ENCODE data around the gene STK39. TPM values are rescaled to one million over a fixed set of nuclear protein-coding genes. Genes with fewer than 3 reads are reported as not detected.

The STK39 gene
- polyA plus RNA-seq, 4 donors, result 19.0 to 68.7 (median 41.3) TPM

GRCh38 chr2:168210895-168211570 lies 36.4 kb downstream of the STK39 start:
- FAIRE-seq (peak; percentile 68), DNase-seq (peak; percentile 65 to 94)
- Histone ChIP-seq H3K27me3 (ENCODE audit: control insufficient read depth in 3 of 3, insufficient read depth in 3 of 3, low read length in 3 of 3) (no peaks in the 10 kb centered on the region), H3K36me3 (ENCODE audit: control insufficient read depth in 3 of 3, insufficient read depth in 2 of 3, low read depth in 1 of 3, low read length in 3 of 3) (peaks cover 0 to 9% (median 2%) of the 10 kb centered on the region in 3 donors), H3K4me1 (ENCODE audit: control insufficient read depth in 3 of 3, insufficient read depth in 2 of 3, low read depth in 1 of 3, low read length in 2 of 3) (peaks cover 17 to 29% (median 18%) of the 10 kb centered on the region in 3 donors), H3K9me3 (ENCODE audit: control insufficient read depth in 2 of 2, insufficient read depth in 1 of 2, low read depth in 1 of 2, low read length in 1 of 2) (no peaks in the 10 kb centered on the region), H3K4me3 (ENCODE audit: low read depth in 1 of 3, low read length in 3 of 3) (no peak overlapping the region), H3K27ac (ENCODE audit: low read depth in 1 of 3, low read length in 2 of 3) (peak overlapping the region; percentile 75 to 92 (median 92))
- WGBS, 3 donors, result 5 to 21% (median 9%) methylated on average over 3 of the region's 3 CpGs

- FAIRE-seq (no peak), DNase-seq (no peak)
- Histone ChIP-seq H3K4me3 (ENCODE audit: low read depth in 1 of 3, low read length in 3 of 3) (no peak overlapping the region), H3K36me3 (ENCODE audit: control insufficient read depth in 3 of 3, insufficient read depth in 2 of 3, low read depth in 1 of 3, low read length in 3 of 3) (peaks cover 0 to 9% (median 2%) of the 10 kb centered on the region in 3 donors), H3K9me3 (ENCODE audit: control insufficient read depth in 2 of 2, insufficient read depth in 1 of 2, low read depth in 1 of 2, low read length in 1 of 2) (no peaks in the 10 kb centered on the region), H3K27me3 (ENCODE audit: control insufficient read depth in 3 of 3, insufficient read depth in 3 of 3, low read length in 3 of 3) (no peaks in the 10 kb centered on the region), H3K27ac (ENCODE audit: low read depth in 1 of 3, low read length in 2 of 3) (peak overlapping the region in 1 of 3 donors; percentile 51), H3K4me1 (ENCODE audit: control insufficient read depth in 3 of 3, insufficient read depth in 2 of 3, low read depth in 1 of 3, low read length in 2 of 3) (peaks cover 10 to 29% (median 14%) of the 10 kb centered on the region in 3 donors)
- WGBS, 3 donors, result 74 to 82% (median 74%) methylated on average over 9 of the region's 9 CpGs
Observed at GRCh38 chr2:168210216-168210894, 37.0 kb downstream of the STK39 start.

GRCh38 chr2:168208652-168209051 lies 38.7 kb downstream of the STK39 start:
- Histone ChIP-seq H3K27ac (ENCODE audit: low read depth in 1 of 3, low read length in 2 of 3) (no peak overlapping the region), H3K4me1 (ENCODE audit: control insufficient read depth in 3 of 3, insufficient read depth in 2 of 3, low read depth in 1 of 3, low read length in 2 of 3) (peaks cover 8 to 29% (median 14%) of the 10 kb centered on the region in 3 donors), H3K27me3 (ENCODE audit: control insufficient read depth in 3 of 3, insufficient read depth in 3 of 3, low read length in 3 of 3) (no peaks in the 10 kb centered on the region), H3K4me3 (ENCODE audit: low read depth in 1 of 3, low read length in 3 of 3) (no peak overlapping the region), H3K9me3 (ENCODE audit: control insufficient read depth in 2 of 2, insufficient read depth in 1 of 2, low read depth in 1 of 2, low read length in 1 of 2) (no peaks in the 10 kb centered on the region), H3K36me3 (ENCODE audit: control insufficient read depth in 3 of 3, insufficient read depth in 2 of 3, low read depth in 1 of 3, low read length in 3 of 3) (peaks cover 0 to 6% (median 2%) of the 10 kb centered on the region in 3 donors)
- 92 to 98% (median 95%) methylated on average over 2 of the region's 2 CpGs for WGBS, 3 donors
- DNase-seq, result no peak
- no peak for FAIRE-seq

- Histone ChIP-seq H3K9me3 (ENCODE audit: control insufficient read depth in 2 of 2, insufficient read depth in 1 of 2, low read depth in 1 of 2, low read length in 1 of 2) (no peaks in the 10 kb centered on the region), H3K4me1 (ENCODE audit: control insufficient read depth in 3 of 3, insufficient read depth in 2 of 3, low read depth in 1 of 3, low read length in 2 of 3) (peaks cover 7 to 28% (median 14%) of the 10 kb centered on the region in 3 donors), H3K27ac (ENCODE audit: low read depth in 1 of 3, low read length in 2 of 3) (peak overlapping the region in 1 of 3 donors; percentile 0), H3K4me3 (ENCODE audit: low read depth in 1 of 3, low read length in 3 of 3) (no peak overlapping the region), H3K27me3 (ENCODE audit: control insufficient read depth in 3 of 3, insufficient read depth in 3 of 3, low read length in 3 of 3) (no peaks in the 10 kb centered on the region), H3K36me3 (ENCODE audit: control insufficient read depth in 3 of 3, insufficient read depth in 2 of 3, low read depth in 1 of 3, low read length in 3 of 3) (peaks cover 0 to 6% (median 2%) of the 10 kb centered on the region in 3 donors)
- no peak for DNase-seq
- FAIRE-seq, result no peak
- 53 to 65% (median 55%) methylated on average over 3 of the region's 3 CpGs for WGBS, 3 donors
Observed at GRCh38 chr2:168207851-168208250, 39.5 kb downstream of the STK39 start.

- H3K9me3 ChIP-seq (ENCODE audit: control insufficient read depth in 2 of 2, insufficient read depth in 1 of 2, low read depth in 1 of 2, low read length in 1 of 2), result no peaks in the 10 kb centered on the region
- H3K36me3 ChIP-seq (ENCODE audit: control insufficient read depth in 3 of 3, insufficient read depth in 2 of 3, low read depth in 1 of 3, low read length in 3 of 3), result peaks cover 0 to 2% (median 0%) of the 10 kb centered on the region in 3 donors
- no peaks in the 10 kb centered on the region for H3K27me3 ChIP-seq (ENCODE audit: control insufficient read depth in 3 of 3, insufficient read depth in 3 of 3, low read length in 3 of 3)
- peaks cover 2 to 11% (median 5%) of the 10 kb centered on the region in 3 donors for H3K4me1 ChIP-seq (ENCODE audit: control insufficient read depth in 3 of 3, insufficient read depth in 2 of 3, low read depth in 1 of 3, low read length in 2 of 3)
- FAIRE-seq (no peak), DNase-seq (no peak)
- H3K4me3 ChIP-seq (ENCODE audit: low read depth in 1 of 3, low read length in 3 of 3), result no peak overlapping the region
- H3K27ac ChIP-seq (ENCODE audit: low read depth in 1 of 3, low read length in 2 of 3), result no peak overlapping the region
- 68 to 82% (median 74%) methylated on average over 15 of the region's 15 CpGs for WGBS, 3 donors
Observed at GRCh38 chr2:168203762-168204693, 43.4 kb downstream of the STK39 start.

GRCh38 chr2:168201584-168202116 lies 45.7 kb downstream of the STK39 start:
- Histone ChIP-seq H3K4me3 (ENCODE audit: low read depth in 1 of 3, low read length in 3 of 3) (no peak overlapping the region), H3K4me1 (ENCODE audit: control insufficient read depth in 3 of 3, insufficient read depth in 2 of 3, low read depth in 1 of 3, low read length in 2 of 3) (peaks cover 4 to 13% (median 5%) of the 10 kb centered on the region in 3 donors), H3K9me3 (ENCODE audit: control insufficient read depth in 2 of 2, insufficient read depth in 1 of 2, low read depth in 1 of 2, low read length in 1 of 2) (no peaks in the 10 kb centered on the region), H3K36me3 (ENCODE audit: control insufficient read depth in 3 of 3, insufficient read depth in 2 of 3, low read depth in 1 of 3, low read length in 3 of 3) (no peaks in the 10 kb centered on the region), H3K27ac (ENCODE audit: low read depth in 1 of 3, low read length in 2 of 3) (no peak overlapping the region), H3K27me3 (ENCODE audit: control insufficient read depth in 3 of 3, insufficient read depth in 3 of 3, low read length in 3 of 3) (no peaks in the 10 kb centered on the region)
- 54 to 71% (median 61%) methylated on average over 5 of the region's 5 CpGs for WGBS, 3 donors
- DNase-seq (no peak), FAIRE-seq (no peak)

- WGBS, 3 donors, result 66 to 80% (median 67%) methylated on average over 6 of the region's 6 CpGs
- FAIRE-seq (no peak), DNase-seq (no peak)
- H3K4me3 ChIP-seq (ENCODE audit: low read depth in 1 of 3, low read length in 3 of 3), result no peak overlapping the region
- no peaks in the 10 kb centered on the region for H3K27me3 ChIP-seq (ENCODE audit: control insufficient read depth in 3 of 3, insufficient read depth in 3 of 3, low read length in 3 of 3)
- H3K27ac ChIP-seq (ENCODE audit: low read depth in 1 of 3, low read length in 2 of 3), result no peak overlapping the region
- no peaks in the 10 kb centered on the region for H3K36me3 ChIP-seq (ENCODE audit: control insufficient read depth in 3 of 3, insufficient read depth in 2 of 3, low read depth in 1 of 3, low read length in 3 of 3)
- H3K9me3 ChIP-seq (ENCODE audit: control insufficient read depth in 2 of 2, insufficient read depth in 1 of 2, low read depth in 1 of 2, low read length in 1 of 2), result no peaks in the 10 kb centered on the region
- peaks cover 4 to 16% (median 5%) of the 10 kb centered on the region in 3 donors for H3K4me1 ChIP-seq (ENCODE audit: control insufficient read depth in 3 of 3, insufficient read depth in 2 of 3, low read depth in 1 of 3, low read length in 2 of 3)
Observed at GRCh38 chr2:168200930-168201583, 46.3 kb downstream of the STK39 start.
